HL-60 (cell line): Measurements from ENCODE around the gene ISOC1.

Experiments used
- DNase-seq, 2 experiments: peaks; one replicate each; pipeline ENCODE4 v3.0.0-alpha.2; 2010 to 2020; ENCODE audit warnings: low read depth in 1 of 2, low spot score in 1 of 2
- H3K27ac ChIP-seq: fragments of 250-450 bp; sonication (Bioruptor Pico); replicated peaks from 2 replicates; pipeline ENCODE4 v1.5.1; 2020; ENCODE audit warnings: mild to moderate bottlenecking, moderate library complexity
- H3K27me3 ChIP-seq: fragments of 250-450 bp; sonication (Bioruptor Pico); 2 replicates; pipeline ENCODE4 v1.5.1; 2021; ENCODE audit warnings: mild to moderate bottlenecking, moderate library complexity; ENCODE audit not compliant: insufficient read depth, poor library complexity, severe bottlenecking
- H3K4me3 ChIP-seq: replicated peaks from 2 replicates; pipeline ENCODE4 v1.5.1; 2011; ENCODE audit warnings: mild to moderate bottlenecking, control low read depth, low read length; ENCODE audit not compliant: insufficient read depth
- CTCF ChIP-seq: IDR thresholded peaks from one replicate; pipeline ENCODE4 v1.5.1; 2011; ENCODE audit warnings: low read length, control low read depth, inconsistent platforms; ENCODE audit not compliant: insufficient read depth
- GABPA ChIP-seq: IDR thresholded peaks from 2 replicates; pipeline ENCODE4 v1.6.1; 2012; ENCODE audit warnings: low read depth
- POLR2AphosphoS5 ChIP-seq: IDR thresholded peaks from 2 replicates; pipeline ENCODE4 v1.6.1; 2012; ENCODE audit warnings: low read depth
- REST ChIP-seq: IDR thresholded peaks from 2 replicates; pipeline ENCODE4 v1.6.1; 2012; ENCODE audit warnings: low read depth; ENCODE audit not compliant: insufficient replicate concordance
- SPI1 ChIP-seq: IDR thresholded peaks from 2 replicates; pipeline ENCODE4 v1.6.1; 2012; ENCODE audit warnings: low read depth, mild to moderate bottlenecking, borderline replicate concordance

ISOC1 gene

GRCh38 chr5:129103397-129103796 lies 8.8 kb downstream of the ISOC1 start:
- TF ChIP-seq POLR2AphosphoS5 = no peak
- no peak for TF ChIP-seq REST
- TF ChIP-seq SPI1 = no peak
- TF ChIP-seq GABPA = no peak
- TF ChIP-seq CTCF = no peak
- Histone ChIP-seq H3K27me3 (no peaks in the 10 kb centered on the region), H3K4me3 (no peak overlapping the region), H3K27ac (no peak overlapping the region)
- DNase-seq = no peak

GRCh38 chr5:129104915-129105455 lies 10.4 kb downstream of the ISOC1 start:
- no peak overlapping the region for H3K4me3 ChIP-seq
- H3K27ac ChIP-seq = no peak overlapping the region
- no peak for DNase-seq
- no peak for TF ChIP-seq SPI1
- TF ChIP-seq REST = no peak
- TF ChIP-seq POLR2AphosphoS5 = no peak
- TF ChIP-seq GABPA = no peak
- no peak for TF ChIP-seq CTCF
- no peaks in the 10 kb centered on the region for H3K27me3 ChIP-seq

- Histone ChIP-seq H3K4me3 (no peak overlapping the region), H3K27ac (no peak overlapping the region), H3K27me3 (no peaks in the 10 kb centered on the region)
- DNase-seq = no peak
- no peak for TF ChIP-seq REST
- no peak for TF ChIP-seq SPI1
- no peak for TF ChIP-seq CTCF
- no peak for TF ChIP-seq GABPA
These were observed 13.1 kb downstream of the ISOC1 start for GRCh38 chr5:129107637-129108036.
